Astrocyte of the spinal cord (primary cell): ENCODE results near the gene SPAG8.

Experiments used
- DNase-seq: peaks from one replicate; pipeline ENCODE4 v3.0.0; 2011; ENCODE audit warnings: low read depth, low spot score
- H3K4me3 ChIP-seq: 2 replicates; pipeline ENCODE4 v1.5.1; 2011; ENCODE audit warnings: low read depth, mild to moderate bottlenecking, low read length, moderate library complexity
- in situ Hi-C: cut with HindIII; loops from 2 replicates; pipeline ENCODE4 v1.10.0; 2017; ENCODE audit warnings: low sequenced_read_pairs
- TF ChIP-seq, protein P1 (sequence below): IDR thresholded peaks from 2 replicates; pipeline ENCODE4 v1.5.1; 2012; ENCODE audit warnings: low read depth, mild to moderate bottlenecking, low read length, inconsistent platforms

Gene SPAG8

DNA sequence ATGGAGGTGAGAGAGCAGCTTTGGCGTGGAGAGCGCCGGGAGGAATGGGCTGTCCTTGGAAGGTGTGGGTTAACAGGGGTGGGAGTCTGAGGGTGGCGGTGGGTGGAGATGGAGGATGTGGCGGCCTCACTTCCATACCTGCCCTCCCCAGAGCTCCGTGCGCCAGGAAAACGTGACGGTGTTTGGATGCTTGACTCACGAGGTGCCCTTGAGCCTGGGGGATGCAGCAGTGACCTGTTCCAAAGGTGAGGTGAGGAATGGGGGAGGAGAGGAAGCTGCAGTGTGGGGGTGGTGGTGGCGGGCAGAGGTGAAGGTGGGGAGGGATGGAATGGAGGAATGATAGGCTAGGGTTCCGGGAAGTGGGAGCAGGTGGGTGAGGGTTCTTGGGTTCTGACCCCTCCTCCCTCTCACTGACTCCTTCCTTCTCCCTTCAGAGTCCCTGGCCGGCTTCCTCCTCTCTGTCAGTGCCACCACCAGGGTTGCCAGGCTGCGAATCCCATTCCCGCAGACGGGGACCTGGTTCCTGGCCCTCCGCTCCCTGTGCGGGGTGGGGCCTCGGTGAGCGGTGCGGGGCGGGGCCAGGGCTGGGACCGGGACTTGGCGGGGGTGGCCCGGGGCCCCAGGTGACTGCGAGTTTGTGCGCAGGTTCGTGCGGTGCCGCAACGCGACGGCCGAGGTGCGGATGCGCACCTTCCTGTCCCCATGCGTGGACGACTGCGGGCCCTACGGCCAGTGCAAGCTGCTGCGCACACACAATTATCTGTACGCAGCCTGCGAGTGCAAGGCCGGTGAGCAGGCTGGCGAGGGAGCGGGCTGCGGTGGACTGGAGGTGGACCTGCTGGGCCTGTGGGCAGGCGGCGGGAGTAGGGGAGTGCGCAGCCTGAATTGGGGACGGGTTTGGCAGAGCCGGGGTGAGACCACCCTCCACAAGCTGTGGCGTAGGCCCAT lies 34.0 kb upstream of the SPAG8 start:
- TF ChIP-seq, protein P1, sequence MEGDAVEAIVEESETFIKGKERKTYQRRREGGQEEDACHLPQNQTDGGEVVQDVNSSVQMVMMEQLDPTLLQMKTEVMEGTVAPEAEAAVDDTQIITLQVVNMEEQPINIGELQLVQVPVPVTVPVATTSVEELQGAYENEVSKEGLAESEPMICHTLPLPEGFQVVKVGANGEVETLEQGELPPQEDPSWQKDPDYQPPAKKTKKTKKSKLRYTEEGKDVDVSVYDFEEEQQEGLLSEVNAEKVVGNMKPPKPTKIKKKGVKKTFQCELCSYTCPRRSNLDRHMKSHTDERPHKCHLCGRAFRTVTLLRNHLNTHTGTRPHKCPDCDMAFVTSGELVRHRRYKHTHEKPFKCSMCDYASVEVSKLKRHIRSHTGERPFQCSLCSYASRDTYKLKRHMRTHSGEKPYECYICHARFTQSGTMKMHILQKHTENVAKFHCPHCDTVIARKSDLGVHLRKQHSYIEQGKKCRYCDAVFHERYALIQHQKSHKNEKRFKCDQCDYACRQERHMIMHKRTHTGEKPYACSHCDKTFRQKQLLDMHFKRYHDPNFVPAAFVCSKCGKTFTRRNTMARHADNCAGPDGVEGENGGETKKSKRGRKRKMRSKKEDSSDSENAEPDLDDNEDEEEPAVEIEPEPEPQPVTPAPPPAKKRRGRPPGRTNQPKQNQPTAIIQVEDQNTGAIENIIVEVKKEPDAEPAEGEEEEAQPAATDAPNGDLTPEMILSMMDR: no peak
- DNase-seq: no peak
- in situ Hi-C loops: no loop called here
- no peak overlapping the region for H3K4me3 ChIP-seq

GRCh38 chr9:35844628-35845270 lies 32.7 kb upstream of the SPAG8 start:
- in situ Hi-C loops: no loop called here
- H3K4me3 ChIP-seq: no peak overlapping the region
- TF ChIP-seq, protein P1: no peak
- peak; percentile 89 for DNase-seq

DNA sequence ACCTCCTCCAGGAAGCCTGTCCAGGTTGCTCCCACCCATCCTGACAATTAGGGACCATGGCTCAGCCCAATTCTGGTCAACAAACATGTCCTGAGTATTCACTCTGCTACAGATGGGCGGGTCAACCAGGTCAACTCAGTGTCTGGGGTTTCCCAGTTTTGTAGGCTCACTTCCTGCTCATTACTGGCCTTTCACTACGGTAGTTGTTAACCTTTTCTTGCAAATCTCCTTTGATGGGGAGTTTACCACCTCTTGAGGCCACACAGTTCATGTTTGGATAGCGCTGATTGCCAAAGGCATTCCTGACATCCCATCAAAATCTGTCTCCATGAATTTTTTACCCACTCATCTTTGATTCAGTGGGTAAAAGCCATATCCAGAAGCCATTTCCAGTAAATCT lies 30.7 kb upstream of the SPAG8 start:
- in situ Hi-C loops: no loop called here

DNA sequence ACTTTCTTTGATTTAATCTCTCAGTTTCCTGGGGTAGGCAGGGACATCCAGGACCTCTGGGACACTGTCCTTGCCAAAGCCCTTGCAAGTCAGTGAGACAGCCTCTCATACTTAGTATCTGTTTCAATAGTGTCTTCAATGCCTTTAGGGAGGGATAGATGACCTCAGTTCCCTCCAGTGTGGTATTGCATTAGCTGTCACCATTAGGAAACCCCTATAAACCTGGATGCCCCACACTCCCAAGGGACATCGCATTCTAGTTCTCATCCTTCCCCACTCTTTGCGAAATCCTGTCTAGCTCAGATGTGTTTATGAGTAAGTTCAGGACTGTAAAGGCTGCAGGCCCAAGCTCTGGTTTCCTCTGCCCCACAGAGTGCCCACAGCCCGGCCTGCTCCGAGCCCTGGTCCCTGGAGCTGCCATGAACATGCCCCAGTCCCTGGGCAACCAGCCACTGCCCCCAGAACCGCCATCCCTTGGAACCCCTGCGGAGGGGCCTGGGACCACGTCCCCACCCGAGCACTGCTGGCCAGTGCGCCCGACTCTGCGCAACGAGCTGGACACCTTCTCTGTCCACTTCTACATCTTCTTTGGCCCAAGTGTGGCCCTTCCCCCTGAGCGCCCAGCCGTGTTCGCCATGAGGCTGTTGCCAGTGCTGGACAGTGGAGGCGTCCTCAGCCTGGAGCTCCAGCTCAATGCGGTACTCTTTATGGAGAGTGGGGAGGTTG lies 30.1 kb upstream of the SPAG8 start:
- in situ Hi-C loops: no loop called here
- H3K4me3 ChIP-seq: no peak overlapping the region
- no peak for DNase-seq
- TF ChIP-seq, protein P1: no peak

More for the DNA sequence above, 30.7 kb upstream of the SPAG8 start:
- no peak overlapping the region for H3K4me3 ChIP-seq
- no peak for DNase-seq
- TF ChIP-seq, protein P1: no peak

- DNase-seq: no peak
- H3K4me3 ChIP-seq: no peak overlapping the region
- TF ChIP-seq, protein P1: no peak
- in situ Hi-C loops: no loop called here
Observed at GRCh38 chr9:35841645-35841900, 29.5 kb upstream of the SPAG8 start.

- TF ChIP-seq, protein P1: no peak
- DNase-seq: no peak
- in situ Hi-C loops: no loop called here
- H3K4me3 ChIP-seq: no peak overlapping the region
Observed at GRCh38 chr9:35840881-35841644, 29.0 kb upstream of the SPAG8 start.
